ENCODE measurements around the gene PRR36.

PRR36 gene

GRCh38 chr19:7883796-7884570 is 9.8 kb upstream of the PRR36 start:
- Histone ChIP-seq H3K4ac (ENCODE audit: low read depth, low read length) (no peak overlapping the region), H3K27ac (ENCODE audit: low read depth, low read length) (no peak overlapping the region), H3K4me1 (ENCODE audit: control insufficient read depth in 1 of 2, insufficient read depth in 2 of 2, low read length in 2 of 2) (peaks cover 0 to 7% of the 10 kb centered on the region in 2 experiments), H3K4me2 (ENCODE audit: low read length) (no peak overlapping the region), H2BK5ac (ENCODE audit: low read depth, low read length, poor library complexity) (no peak overlapping the region), H3K27me3 (ENCODE audit: insufficient read depth, low read length) (no peaks in the 10 kb centered on the region), H4K8ac (ENCODE audit: low read depth, low read length) (no peak overlapping the region), H3K23ac (ENCODE audit: low read length) (no peak overlapping the region), H2BK120ac (ENCODE audit: insufficient read depth, low read length, poor library complexity) (no peak overlapping the region), H4K12ac (ENCODE audit: low read depth, low read length) (no peak overlapping the region), H3K79me1 (ENCODE audit: low read length) (no peaks in the 10 kb centered on the region), H3K18ac (ENCODE audit: low read length) (no peak overlapping the region), H2BK12ac (ENCODE audit: low read length) (no peak overlapping the region), H3K36me3 (ENCODE audit: control insufficient read depth in 1 of 2, insufficient read depth in 2 of 2, low read length in 2 of 2) (no peaks in the 10 kb centered on the region), H3K9me3 (ENCODE audit: insufficient read depth, low read depth, low read length) (no peaks in the 10 kb centered on the region), H2AFZ (ENCODE audit: insufficient read depth, low read length, poor library complexity) (no peak overlapping the region), H3K9ac (ENCODE audit: low read length) (no peak overlapping the region), H4K91ac (ENCODE audit: low read depth, low read length) (no peak overlapping the region), H3K14ac (ENCODE audit: low read length) (no peak overlapping the region), H3K4me3 (ENCODE audit: low read depth, low read length) (no peak overlapping the region), H2AK5ac (ENCODE audit: low read length) (no peak overlapping the region), H3K79me2 (ENCODE audit: control insufficient read depth, insufficient read depth, low read length, poor library complexity) (no peaks in the 10 kb centered on the region)
- no peak for DNase-seq
- no CpG with 5 or more reads among the region's 2 CpGs for WGBS (ENCODE audit: extremely low coverage, insufficient coverage, insufficient read length)

GRCh38 chr19:7883105-7883504 is 8.9 kb upstream of the PRR36 start:
- Histone ChIP-seq H3K14ac (ENCODE audit: low read length) (no peak overlapping the region), H3K4ac (ENCODE audit: low read depth, low read length) (no peak overlapping the region), H3K4me3 (ENCODE audit: low read depth, low read length) (no peak overlapping the region), H3K18ac (ENCODE audit: low read length) (no peak overlapping the region), H2AFZ (ENCODE audit: insufficient read depth, low read length, poor library complexity) (no peak overlapping the region), H4K91ac (ENCODE audit: low read depth, low read length) (no peak overlapping the region), H3K36me3 (ENCODE audit: control insufficient read depth in 1 of 2, insufficient read depth in 2 of 2, low read length in 2 of 2) (no peaks in the 10 kb centered on the region), H2BK12ac (ENCODE audit: low read length) (no peak overlapping the region), H2BK5ac (ENCODE audit: low read depth, low read length, poor library complexity) (no peak overlapping the region), H3K4me2 (ENCODE audit: low read length) (no peak overlapping the region), H3K4me1 (ENCODE audit: control insufficient read depth in 1 of 2, insufficient read depth in 2 of 2, low read length in 2 of 2) (peaks cover 0 to 1% of the 10 kb centered on the region in 2 experiments), H3K27me3 (ENCODE audit: insufficient read depth, low read length) (no peaks in the 10 kb centered on the region), H3K27ac (ENCODE audit: low read depth, low read length) (no peak overlapping the region), H3K23ac (ENCODE audit: low read length) (no peak overlapping the region), H3K9ac (ENCODE audit: low read length) (no peak overlapping the region), H3K9me3 (ENCODE audit: insufficient read depth, low read depth, low read length) (no peaks in the 10 kb centered on the region), H3K79me1 (ENCODE audit: low read length) (no peaks in the 10 kb centered on the region), H2AK5ac (ENCODE audit: low read length) (no peak overlapping the region), H2BK120ac (ENCODE audit: insufficient read depth, low read length, poor library complexity) (no peak overlapping the region), H4K8ac (ENCODE audit: low read depth, low read length) (no peak overlapping the region), H4K12ac (ENCODE audit: low read depth, low read length) (no peak overlapping the region), H3K79me2 (ENCODE audit: control insufficient read depth, insufficient read depth, low read length, poor library complexity) (no peaks in the 10 kb centered on the region)
- no peak for DNase-seq
- WGBS (ENCODE audit: extremely low coverage, insufficient coverage, insufficient read length), result no CpG with 5 or more reads among the region's 4 CpGs

DNA sequence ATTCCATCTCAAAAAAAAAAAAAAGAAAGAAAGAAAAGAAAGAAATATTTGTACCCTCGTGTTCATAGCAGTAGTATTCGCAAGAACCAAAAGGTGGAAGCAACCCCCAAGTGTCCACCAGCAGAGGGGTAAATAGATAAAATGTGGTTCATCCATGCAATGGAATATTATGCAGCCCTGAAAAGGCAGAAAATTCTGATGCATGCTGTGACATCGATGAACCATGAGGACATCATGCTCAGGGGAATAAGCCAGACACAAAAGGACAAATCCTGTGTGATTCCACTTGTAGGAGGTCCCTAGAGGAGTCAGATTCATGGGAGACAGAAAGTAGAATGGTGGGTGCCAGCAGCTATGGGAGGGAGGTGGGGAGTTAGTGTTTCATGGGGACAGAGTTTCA is 7.7 kb upstream of the PRR36 start:
- no peak overlapping the region for H2BK12ac ChIP-seq (ENCODE audit: low read length)
- no CpG with 5 or more reads among the region's 3 CpGs for WGBS (ENCODE audit: extremely low coverage, insufficient coverage, insufficient read length)
- H2BK120ac ChIP-seq (ENCODE audit: insufficient read depth, low read length, poor library complexity), result no peak overlapping the region
- no peak overlapping the region for H3K4ac ChIP-seq (ENCODE audit: low read depth, low read length)
- no peak overlapping the region for H3K4me3 ChIP-seq (ENCODE audit: low read depth, low read length)
- no peak overlapping the region for H2AK5ac ChIP-seq (ENCODE audit: low read length)
- no peak overlapping the region for H3K14ac ChIP-seq (ENCODE audit: low read length)
- no peak overlapping the region for H4K8ac ChIP-seq (ENCODE audit: low read depth, low read length)
- no peak overlapping the region for H3K4me2 ChIP-seq (ENCODE audit: low read length)
- no peaks in the 10 kb centered on the region for H3K79me2 ChIP-seq (ENCODE audit: control insufficient read depth, insufficient read depth, low read length, poor library complexity)
- no peaks in the 10 kb centered on the region for H3K79me1 ChIP-seq (ENCODE audit: low read length)
- H4K12ac ChIP-seq (ENCODE audit: low read depth, low read length), result no peak overlapping the region
- no peak overlapping the region for H3K18ac ChIP-seq (ENCODE audit: low read length)
- no peaks in the 10 kb centered on the region for H3K9me3 ChIP-seq (ENCODE audit: insufficient read depth, low read depth, low read length)
- H3K36me3 ChIP-seq (ENCODE audit: control insufficient read depth in 1 of 2, insufficient read depth in 2 of 2, low read length in 2 of 2), result no peaks in the 10 kb centered on the region
- no peak overlapping the region for H4K91ac ChIP-seq (ENCODE audit: low read depth, low read length)
- no peak for DNase-seq
- no peak overlapping the region for H3K27ac ChIP-seq (ENCODE audit: low read depth, low read length)
- no peak overlapping the region for H3K23ac ChIP-seq (ENCODE audit: low read length)
- no peaks in the 10 kb centered on the region for H3K4me1 ChIP-seq (ENCODE audit: control insufficient read depth in 1 of 2, insufficient read depth in 2 of 2, low read length in 2 of 2)
- no peaks in the 10 kb centered on the region for H3K27me3 ChIP-seq (ENCODE audit: insufficient read depth, low read length)
- no peak overlapping the region for H2BK5ac ChIP-seq (ENCODE audit: low read depth, low read length, poor library complexity)
- H3K9ac ChIP-seq (ENCODE audit: low read length), result no peak overlapping the region
- H2AFZ ChIP-seq (ENCODE audit: insufficient read depth, low read length, poor library complexity), result no peak overlapping the region

- Histone ChIP-seq H4K91ac (ENCODE audit: low read depth, low read length) (no peak overlapping the region), H2AK5ac (ENCODE audit: low read length) (no peak overlapping the region), H3K27ac (ENCODE audit: low read depth, low read length) (no peak overlapping the region), H3K4me1 (ENCODE audit: control insufficient read depth in 1 of 2, insufficient read depth in 2 of 2, low read length in 2 of 2) (no peaks in the 10 kb centered on the region), H3K27me3 (ENCODE audit: insufficient read depth, low read length) (peaks cover 2% of the 10 kb centered on the region), H3K18ac (ENCODE audit: low read length) (no peak overlapping the region), H3K4me2 (ENCODE audit: low read length) (no peak overlapping the region), H2BK5ac (ENCODE audit: low read depth, low read length, poor library complexity) (no peak overlapping the region), H4K8ac (ENCODE audit: low read depth, low read length) (no peak overlapping the region), H3K4me3 (ENCODE audit: low read depth, low read length) (no peak overlapping the region), H3K9me3 (ENCODE audit: insufficient read depth, low read depth, low read length) (no peaks in the 10 kb centered on the region), H3K14ac (ENCODE audit: low read length) (no peak overlapping the region), H2BK12ac (ENCODE audit: low read length) (no peak overlapping the region), H3K36me3 (ENCODE audit: control insufficient read depth in 1 of 2, insufficient read depth in 2 of 2, low read length in 2 of 2) (no peaks in the 10 kb centered on the region), H3K79me2 (ENCODE audit: control insufficient read depth, insufficient read depth, low read length, poor library complexity) (no peaks in the 10 kb centered on the region), H4K12ac (ENCODE audit: low read depth, low read length) (no peak overlapping the region), H3K23ac (ENCODE audit: low read length) (no peak overlapping the region), H3K9ac (ENCODE audit: low read length) (no peak overlapping the region), H3K4ac (ENCODE audit: low read depth, low read length) (no peak overlapping the region), H3K79me1 (ENCODE audit: low read length) (no peaks in the 10 kb centered on the region), H2BK120ac (ENCODE audit: insufficient read depth, low read length, poor library complexity) (no peak overlapping the region), H2AFZ (ENCODE audit: insufficient read depth, low read length, poor library complexity) (no peak overlapping the region)
- WGBS (ENCODE audit: extremely low coverage, insufficient coverage, insufficient read length), result no CpG with 5 or more reads among the region's 19 CpGs
- no peak for DNase-seq
Measured at GRCh38 chr19:7879836-7880235, 5.6 kb upstream of the PRR36 start.

All from trophoblast cell (in vitro differentiated cells and primary cell).